Heart right ventricle (tissue), 16 donors: Measurements from ENCODE around the gene PPM1L. TPM values are rescaled to one million over a fixed set of nuclear protein-coding genes. Genes with fewer than 3 reads are reported as not detected.

Experiments
- ATAC-seq, 8 donors: fragments of 200-7000 bp; cut with Tn5 transposase; one replicate each; pipeline ENCODE4 v1.9.1; 2020; ENCODE audit warnings: mild to moderate bottlenecking in 8 of 8, moderate library complexity in 8 of 8, moderate number of reproducible peaks in 1 of 8
- DNase-seq, 2 donors: peaks; one replicate each; pipeline ENCODE4 v3.0.0-alpha.2; 2020
- H3K27ac ChIP-seq, 10 donors: fragments of 200-600 bp; sonication (generic) in 2 of 10; one replicate each; pipeline versions ENCODE4 v1.5.0 to v1.8.0; 2020 to 2022; ENCODE audit warnings: mild to moderate bottlenecking in 3 of 10
- H3K27me3 ChIP-seq, 7 donors: fragments of 200-600 bp; one replicate each; pipeline ENCODE4 v1.8.0; 2021 to 2022; ENCODE audit warnings: mild to moderate bottlenecking in 2 of 7
- H3K36me3 ChIP-seq, 9 donors: fragments of 200-600 bp; sonication (generic) in 1 of 9; one replicate each; pipeline versions ENCODE4 v1.5.0 to v1.8.0; 2020 to 2022; ENCODE audit warnings: mild to moderate bottlenecking in 2 of 9
- H3K4me1 ChIP-seq, 9 donors: fragments of 200-600 bp; sonication (generic) in 1 of 9; one replicate each; pipeline versions ENCODE4 v1.5.0 to v1.8.0; 2020 to 2022; ENCODE audit warnings: mild to moderate bottlenecking in 4 of 9
- H3K4me3 ChIP-seq, 10 donors: fragments of 200-600 bp; sonication (generic) in 2 of 10; one replicate each; pipeline versions ENCODE4 v1.5.0 to v1.8.0; 2020 to 2022; ENCODE audit warnings: mild to moderate bottlenecking in 7 of 10, moderate library complexity in 2 of 10
- H3K9me3 ChIP-seq, 11 donors: fragments of 200-600 bp in 10 of 11; sonication (generic) in 2 of 11; one replicate each; pipeline versions ENCODE4 v1.5.0 to v1.8.0; 2013 to 2022; ENCODE audit warnings: mild to moderate bottlenecking in 2 of 11, control low read depth in 1 of 11, moderate library complexity in 1 of 11
- CTCF ChIP-seq, 9 donors: fragments of 200-600 bp; sonication (generic) in 2 of 9; IDR thresholded peaks; one replicate each; pipeline versions ENCODE4 v1.5.0 to v1.8.0; 2021 to 2022; ENCODE audit warnings: antibody characterized with exemption in 9 of 9, mild to moderate bottlenecking in 5 of 9, moderate library complexity in 1 of 9
- whole genome bisulfite sequencing, 2 donors: extraction: QIAGEN DNeasy Blood & Tissue Kit; methylation state at CpG; one replicate each; pipeline ENCODE4 v1.1.7; 2013; ENCODE audit warnings: inconsistent platforms in 1 of 2; 5-methylcytosine and 5-hydroxymethylcytosine counted together
- intact Hi-C, 10 donors: fragments of 100-400 bp; cut with DNase I; formaldehyde crosslinking; loops; one replicate each; pipeline versions ENCODE4 v1.11.1 to v1.14.2; 2022
- polyA plus RNA-seq, 2 donors: library from polyadenylated mRNA; stranded (reverse); fragments of 200-250 nt; gene quantifications; one replicate each; pipeline ENCODE4 v1.2.3, GENCODE V29; 2013
- total RNA-seq, 10 donors: library from RNA; stranded (reverse); fragmentation: NEBNext Ultra II Directional in 3 of 10; extraction: Animal tissue kit (Norgen Biotek cat#: 25700) in 3 of 10; gene quantifications; one replicate each; pipeline versions ENCODE4 v1.2.1 to v1.2.4, GENCODE V29; 2021 to 2023
- donor health status: Arrhythmogenic right ventricular cardiomyopathy.
- donor health status: ischemic (EF 13 %, LVEDD 7.1; RV severe dilation, severe dysfunction).
- donor health status: healthy with polysubstance abuse.
- donor health status: DM: no; HTN: yes; CAD: no.
- donor health status: DM: no; HTN: no; CAD: no.
- donor health status: ischemic (EF 25% LVEDD 6.9; RV normal size, moderate dysfunction).
- donor health status: ischemic (EF 25% LVEDD 5.7; RV mildly dilated, moderate dysfunction).
- donor health status: healthy.
- donor health status: DM: yes; HTN: yes; CAD: no.
- donor health status: Ischemic cardiomyopathy.
- donor health status: ischemic (EF 35%, LVEDD 5.7; RV mildly dilated, moderate dysfunction).
- donor health status: nonischemic (EF 11% LVEDD 7.7; RV severe dilation, severe dysfunction).
- donor health status: DM: yes; HTN: yes; CAD: no.
- donor health status: PGD.
- donor health status: ischemic (EF 29% LVEDD 5.4; RV normal size, mild dysfunction).
- donor health status: nonischemic (EF 23%, LVEDD 6.1; RV moderate dilation, normal function).

Gene PPM1L
- total and polyA plus RNA-seq, 12 donors: 4.4 to 55.5 (median 37.7) TPM

- intact Hi-C loops: no loop called here
- Histone ChIP-seq H3K36me3 (no peaks in the 10 kb centered on the region), H3K27me3 (no peaks in the 10 kb centered on the region), H3K4me3 (no peak overlapping the region), H3K4me1 (peaks cover 0 to 31% (median 0%) of the 10 kb centered on the region in 9 donors), H3K9me3 (peaks cover 0 to 10% (median 3%) of the 10 kb centered on the region in 11 donors), H3K27ac (peak overlapping the region in 5 of 10 donors; percentile 0 to 80 (median 22))
- no peak for TF ChIP-seq CTCF (IDR thresholded peaks at IDR 0.05)
- DNase-seq (no peak), ATAC-seq (peak in 7 of 8 donors; percentile 42 to 72 (median 56))
- 53% methylated on average over 2 of the region's 2 CpGs for WGBS, 2 donors
Observed at GRCh38 chr3:161035711-161036110, 279.7 kb downstream of the PPM1L start.

GRCh38 chr3:161038725-161039124 lies 282.7 kb downstream of the PPM1L start:
- Histone ChIP-seq H3K4me3 (no peak overlapping the region), H3K4me1 (peaks cover 0 to 31% (median 0%) of the 10 kb centered on the region in 9 donors), H3K27ac (no peak overlapping the region), H3K36me3 (no peaks in the 10 kb centered on the region), H3K27me3 (no peaks in the 10 kb centered on the region), H3K9me3 (peaks cover 0 to 3% (median 0%) of the 10 kb centered on the region in 11 donors)
- no peak for TF ChIP-seq CTCF (IDR thresholded peaks at IDR 0.05)
- intact Hi-C loops: no loop called here
- DNase-seq (no peak), ATAC-seq (no peak)
- WGBS, 2 donors: 50 to 51% methylated on average over 3 of the region's 3 CpGs

GRCh38 chr3:161042023-161042501 lies 286.0 kb downstream of the PPM1L start:
- H3K27ac ChIP-seq: no peak overlapping the region
- ATAC-seq (no peak), DNase-seq (no peak)
- H3K36me3 ChIP-seq: no peaks in the 10 kb centered on the region
- H3K4me1 ChIP-seq: peaks cover 0 to 9% (median 0%) of the 10 kb centered on the region in 9 donors
- no peak for TF ChIP-seq CTCF (IDR thresholded peaks at IDR 0.05)
- H3K9me3 ChIP-seq: no peaks in the 10 kb centered on the region
- intact Hi-C loops: no loop called here
- no peaks in the 10 kb centered on the region for H3K27me3 ChIP-seq
- 90 to 100% methylated on average over 2 of the region's 2 CpGs for WGBS, 2 donors
- H3K4me3 ChIP-seq: no peak overlapping the region

GRCh38 chr3:161043336-161044035 lies 287.5 kb downstream of the PPM1L start:
- 82 to 90% methylated on average over 5 of the region's 5 CpGs for WGBS, 2 donors
- H3K9me3 ChIP-seq: peaks cover 0 to 6% (median 0%) of the 10 kb centered on the region in 11 donors
- no peak for ATAC-seq
- no peak overlapping the region for H3K4me3 ChIP-seq
- H3K36me3 ChIP-seq: no peaks in the 10 kb centered on the region
- no peak for TF ChIP-seq CTCF (IDR thresholded peaks at IDR 0.05)
- H3K27me3 ChIP-seq: no peaks in the 10 kb centered on the region
- DNase-seq: no peak
- intact Hi-C loops: no loop called here
- H3K4me1 ChIP-seq: peaks cover 0 to 9% (median 0%) of the 10 kb centered on the region in 9 donors
- no peak overlapping the region for H3K27ac ChIP-seq
